HG03025 (cell line): ENCODE results near the gene KISS1.

Source experiments
- ATAC-seq: cut with Tn5 transposase; IDR thresholded peaks from one replicate; pipeline ENCODE4 v1.9.1; 2021; ENCODE audit warnings: mild to moderate bottlenecking, moderate library complexity; ENCODE audit not compliant: unreplicated experiment, low FRiP score

KISS1 gene

GRCh38 chr1:204142032-204142974, 54.0 kb downstream of the KISS1 start:
- no peak for ATAC-seq

GRCh38 chr1:204141131-204141530, 55.2 kb downstream of the KISS1 start:
- no peak for ATAC-seq
